ENCODE results near the gene VSTM2A. TPM values are rescaled to one million over a fixed set of nuclear protein-coding genes. Genes with fewer than 3 reads are reported as not detected.
"Not testable (repeated sequence)": the region's sequence is repeated elsewhere in the genome, so short reads cannot be mapped to it uniquely, and the experiment has no call there.

The VSTM2A gene
- total RNA-seq: not detected in 2 replicates

- DNase-seq (ENCODE audit: low read depth, low spot score): no peak
Measured at GRCh38 chr7:54541669-54542625, at the start of gene VSTM2A. VSTM2A (plus strand) TSS chr7:54542375; CDS start chr7:54542731, 356 bp downstream.

- DNase-seq (ENCODE audit: low read depth, low spot score): not testable (repeated sequence)
Measured at GRCh38 chr7:54504531-54504930, 37.6 kb upstream of the VSTM2A start.

- no peak for DNase-seq (ENCODE audit: low read depth, low spot score)
Measured at GRCh38 chr7:54529568-54529967, 12.6 kb upstream of the VSTM2A start.

- DNase-seq (ENCODE audit: low read depth, low spot score): no peak
Measured at GRCh38 chr7:54538122-54538521, 4.1 kb upstream of the VSTM2A start.

- DNase-seq (ENCODE audit: low read depth, low spot score): no peak
Measured at GRCh38 chr7:54543051-54543488, 895 bp downstream of the VSTM2A start.

GRCh38 chr7:54544149-54544526 is 2.0 kb downstream of the VSTM2A start:
- DNase-seq (ENCODE audit: low read depth, low spot score): no peak

- DNase-seq (ENCODE audit: low read depth, low spot score): no peak
Measured at GRCh38 chr7:54544527-54545240, 2.5 kb downstream of the VSTM2A start.

GRCh38 chr7:54545241-54545563 is 3.0 kb downstream of the VSTM2A start:
- no peak for DNase-seq (ENCODE audit: low read depth, low spot score)

GRCh38 chr7:54546081-54546985 is 4.2 kb downstream of the VSTM2A start:
- no peak for DNase-seq (ENCODE audit: low read depth, low spot score)

- DNase-seq (ENCODE audit: low read depth, low spot score): no peak
Measured at GRCh38 chr7:54546986-54547314, 4.8 kb downstream of the VSTM2A start.

- DNase-seq (ENCODE audit: low read depth, low spot score): no peak
Measured at GRCh38 chr7:54550471-54550870, 8.3 kb downstream of the VSTM2A start.

GRCh38 chr7:54556121-54556520 is 13.9 kb downstream of the VSTM2A start:
- DNase-seq (ENCODE audit: low read depth, low spot score): no peak

- DNase-seq (ENCODE audit: low read depth, low spot score): no peak
Measured at GRCh38 chr7:54559401-54559800, 17.2 kb downstream of the VSTM2A start.

GRCh38 chr7:54560198-54560597 is 18.0 kb downstream of the VSTM2A start:
- no peak for DNase-seq (ENCODE audit: low read depth, low spot score)

GRCh38 chr7:54560723-54561122 is 18.5 kb downstream of the VSTM2A start:
- no peak for DNase-seq (ENCODE audit: low read depth, low spot score)

- DNase-seq (ENCODE audit: low read depth, low spot score): no peak
Measured at GRCh38 chr7:54563329-54563916, 21.2 kb downstream of the VSTM2A start.

GRCh38 chr7:54565432-54565831 is 23.3 kb downstream of the VSTM2A start:
- no peak for DNase-seq (ENCODE audit: low read depth, low spot score)

GRCh38 chr7:54581511-54581910 is 39.3 kb downstream of the VSTM2A start:
- DNase-seq (ENCODE audit: low read depth, low spot score): no peak

- no peak for DNase-seq (ENCODE audit: low read depth, low spot score)
Measured at GRCh38 chr7:54591404-54592386, 49.5 kb downstream of the VSTM2A start.

GRCh38 chr7:54596747-54597146 is 54.6 kb downstream of the VSTM2A start:
- no peak for DNase-seq (ENCODE audit: low read depth, low spot score)

All from pulmonary artery endothelial cell (primary cell).